DOHH2 (cell line): ENCODE measurements around the gene CEP78.
"Not testable (repeated sequence)": the region's sequence is repeated elsewhere in the genome, so short reads cannot be mapped to it uniquely, and the experiment has no call there.

Experiments
- H3F3A ChIP-seq: fragments of 200-600 bp; sonication (generic), shearing (Covaris generic); 2 replicates; pipeline ENCODE4 v1.6.0; 2016; ENCODE audit warnings: antibody characterized with exemption, mild to moderate bottlenecking; ENCODE audit not compliant: control insufficient read depth, insufficient read depth
- H3K27ac ChIP-seq: fragments of 200-600 bp; sonication (generic); 2 replicates; pipeline ENCODE4 v1.5.1; 2014; ENCODE audit warnings: low read depth, mild to moderate bottlenecking, low read length, moderate library complexity
- H3K27me3 ChIP-seq: fragments of 200-600 bp; sonication (generic); 2 replicates; pipeline ENCODE4 v1.6.1; 2014; ENCODE audit warnings: mild to moderate bottlenecking, low read length, mixed read lengths; ENCODE audit not compliant: control insufficient read depth
- H3K36me3 ChIP-seq: fragments of 200-600 bp; sonication (generic); 2 replicates; pipeline ENCODE4 v1.6.1; 2014; ENCODE audit warnings: mild to moderate bottlenecking, low read length, moderate library complexity, mixed read lengths; ENCODE audit not compliant: control insufficient read depth
- H3K4me1 ChIP-seq: fragments of 200-600 bp; sonication (generic); 2 replicates; pipeline ENCODE4 v1.6.1; 2014; ENCODE audit warnings: mild to moderate bottlenecking, low read length, mixed read lengths; ENCODE audit not compliant: control insufficient read depth
- H3K4me2 ChIP-seq: fragments of 200-600 bp; sonication (generic); 2 replicates; pipeline ENCODE4 v1.6.0; 2014; ENCODE audit warnings: mild to moderate bottlenecking, low read length, moderate library complexity
- H3K4me3 ChIP-seq: fragments of 200-600 bp; sonication (generic); 2 replicates; pipeline ENCODE4 v1.5.1; 2014; ENCODE audit warnings: mild to moderate bottlenecking, low read length, mixed read lengths
- H3K79me2 ChIP-seq: fragments of 200-600 bp; sonication (generic); 2 replicates; pipeline ENCODE4 v1.6.1; 2014; ENCODE audit warnings: mild to moderate bottlenecking, low read length, mixed read lengths; ENCODE audit not compliant: control insufficient read depth
- H3K9me2 ChIP-seq: fragments of 200-600 bp; sonication (generic); replicated peaks from 2 replicates; pipeline ENCODE4 v1.6.1; 2014; ENCODE audit warnings: mild to moderate bottlenecking, low read length, mixed read lengths; ENCODE audit not compliant: control insufficient read depth
- H3K9me3 ChIP-seq: fragments of 200-600 bp; sonication (generic); 2 replicates; pipeline ENCODE4 v1.6.1; 2014; ENCODE audit warnings: antibody characterized with exemption, low read length, mixed read lengths; ENCODE audit not compliant: control insufficient read depth, insufficient read depth
- H4K20me1 ChIP-seq: fragments of 200-600 bp; sonication (generic); 2 replicates; pipeline ENCODE4 v1.6.0; 2014; ENCODE audit warnings: low read depth, mild to moderate bottlenecking, antibody characterized with exemption, low read length, moderate library complexity; ENCODE audit not compliant: control insufficient read depth, insufficient read depth
- CTCF ChIP-seq: fragments of 200-600 bp; sonication (generic); IDR thresholded peaks from one replicate; pipeline ENCODE4 v1.5.1; 2014; ENCODE audit warnings: antibody characterized with exemption, mild to moderate bottlenecking, low read depth, low read length; ENCODE audit not compliant: poor library complexity, severe bottlenecking
- EZH2phosphoT487 ChIP-seq: fragments of 200-600 bp; sonication (generic); IDR thresholded peaks from 2 replicates; pipeline ENCODE4 v1.6.1; 2017; ENCODE audit warnings: borderline replicate concordance, mild to moderate bottlenecking, antibody characterized with exemption, low read length, moderate library complexity, mixed read lengths

CEP78 gene

DNA sequence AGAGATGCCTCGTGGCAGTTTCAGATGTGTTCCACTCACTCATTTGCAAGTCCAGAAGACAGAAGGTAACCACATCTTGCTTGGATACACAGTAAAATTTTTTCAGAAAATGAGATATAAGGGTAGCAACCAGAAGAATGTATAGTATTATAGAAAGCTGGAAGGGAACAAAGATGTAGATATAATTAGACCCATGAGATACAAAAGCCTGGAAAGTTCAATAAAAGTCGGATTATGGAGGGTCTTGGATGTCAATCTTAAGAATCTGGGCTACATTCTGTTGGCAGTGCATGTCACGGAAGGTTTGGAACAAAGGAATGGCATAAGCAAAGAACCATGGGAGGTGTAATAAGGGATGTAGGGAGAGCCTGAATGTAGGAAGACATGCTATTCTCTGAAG is 5.1 kb upstream of the CEP78 start:
- Histone ChIP-seq H3K79me2 (peaks cover 7% of the 10 kb centered on the region), H3F3A (no peaks in the 10 kb centered on the region; the same call in 1 of the 2 replicates), H4K20me1 (no peaks in the 10 kb centered on the region), H3K4me1 (peaks cover 9% of the 10 kb centered on the region), H3K4me3 (no peak overlapping the region), H3K9me3 (no peaks in the 10 kb centered on the region), H3K27me3 (no peaks in the 10 kb centered on the region), H3K36me3 (no peaks in the 10 kb centered on the region), H3K27ac (no peak overlapping the region), H3K9me2 (no peaks in the 10 kb centered on the region), H3K4me2 (no peak overlapping the region)
- TF ChIP-seq CTCF (no peak), EZH2phosphoT487 (no peak)

GRCh38 chr9:78232471-78232870 is 3.4 kb upstream of the CEP78 start:
- not testable (repeated sequence) for H4K20me1 ChIP-seq, H3K4me2 ChIP-seq, H3K9me3 ChIP-seq, H3F3A ChIP-seq, H3K9me2 ChIP-seq, H3K27me3 ChIP-seq, H3K27ac ChIP-seq, H3K4me3 ChIP-seq
- Histone ChIP-seq H3K4me1 (peaks cover 14% of the 10 kb centered on the region), H3K36me3 (peaks cover 10% of the 10 kb centered on the region), H3K79me2 (peaks cover 23% of the 10 kb centered on the region)

- no peaks in the 10 kb centered on the region for H3K9me3 ChIP-seq
- no peaks in the 10 kb centered on the region; the same call in 1 of the 2 replicates for H3F3A ChIP-seq
- peaks cover 18% of the 10 kb centered on the region for H3K36me3 ChIP-seq
- H3K4me3 ChIP-seq = peak overlapping the region; percentile 99
- no peak overlapping the region for H3K27ac ChIP-seq
- peak overlapping the region; percentile 83 for H3K4me2 ChIP-seq
- peaks cover 46% of the 10 kb centered on the region for H3K79me2 ChIP-seq
- no peaks in the 10 kb centered on the region for H3K27me3 ChIP-seq
- H4K20me1 ChIP-seq = no peaks in the 10 kb centered on the region
- peaks cover 25% of the 10 kb centered on the region for H3K4me1 ChIP-seq
- TF ChIP-seq EZH2phosphoT487 (no peak), CTCF (no peak)
- no peaks in the 10 kb centered on the region for H3K9me2 ChIP-seq
These were observed 1.1 kb upstream of the CEP78 start for GRCh38 chr9:78234810-78235209.

DNA sequence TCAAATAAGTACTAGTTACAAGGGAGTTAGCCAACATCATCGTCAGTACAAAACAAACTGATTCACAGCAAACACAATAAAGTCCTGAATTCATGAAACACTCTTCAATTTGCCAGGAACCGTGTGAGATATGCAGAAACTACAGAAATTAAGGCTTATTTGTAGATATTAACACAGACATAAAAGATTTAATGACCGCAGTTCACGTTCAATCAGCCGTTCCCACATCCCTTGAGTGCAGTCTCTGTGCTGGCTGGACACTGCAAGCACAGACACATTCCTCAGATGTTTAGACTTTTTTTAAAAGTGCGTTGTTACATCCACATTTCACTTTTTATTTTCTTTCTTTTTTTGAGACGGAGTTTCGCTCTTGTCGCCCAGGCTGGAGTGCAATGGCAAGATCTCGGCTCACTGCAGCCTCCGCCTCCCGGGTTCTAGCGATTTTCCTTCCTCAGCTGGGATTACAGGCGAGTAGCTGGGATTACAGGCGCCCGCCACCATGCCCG is 566 bp upstream of the CEP78 start:
- Histone ChIP-seq H3K4me2 (peak overlapping the region; percentile 83), H4K20me1 (no peaks in the 10 kb centered on the region), H3K9me2 (no peaks in the 10 kb centered on the region), H3K27ac (peak overlapping the region; percentile 65), H3F3A (no peaks in the 10 kb centered on the region; the same call in 1 of the 2 replicates), H3K27me3 (no peaks in the 10 kb centered on the region), H3K4me3 (peak overlapping the region; percentile 99), H3K4me1 (peaks cover 25% of the 10 kb centered on the region), H3K79me2 (peaks cover 46% of the 10 kb centered on the region), H3K9me3 (no peaks in the 10 kb centered on the region), H3K36me3 (peaks cover 23% of the 10 kb centered on the region)
- no peak for TF ChIP-seq CTCF
- TF ChIP-seq EZH2phosphoT487 = no peak
